HS-27A (cell line): ENCODE data around the gene SEMA4C.
A peak's percentile ranks its signal among the peaks of the same experiment; 100 is the strongest.

Source experiments
- DNase-seq: peaks from one replicate; pipeline ENCODE4 v3.0.0-alpha.2; 2012; ENCODE audit warnings: low read depth, missing footprints

SEMA4C gene

GRCh38 chr2:96881349-96882195 is 11.7 kb upstream of the SEMA4C start:
- no peak for DNase-seq

- no peak for DNase-seq
Observed at GRCh38 chr2:96880891-96881273, 11.0 kb upstream of the SEMA4C start.

- DNase-seq = no peak
Observed at GRCh38 chr2:96879545-96880040, 9.7 kb upstream of the SEMA4C start.

GRCh38 chr2:96878796-96879544 is 9.1 kb upstream of the SEMA4C start:
- no peak for DNase-seq

GRCh38 chr2:96878171-96878570 is 8.3 kb upstream of the SEMA4C start:
- no peak for DNase-seq

- DNase-seq = no peak
Observed at GRCh38 chr2:96877631-96878092, 7.8 kb upstream of the SEMA4C start.

GRCh38 chr2:96877042-96877451 is 7.2 kb upstream of the SEMA4C start:
- no peak for DNase-seq

- no peak for DNase-seq
Observed at GRCh38 chr2:96876269-96877041, 6.6 kb upstream of the SEMA4C start.

GRCh38 chr2:96875498-96876268 is 5.8 kb upstream of the SEMA4C start:
- no peak for DNase-seq

- no peak for DNase-seq
Observed at GRCh38 chr2:96874198-96874831, 4.4 kb upstream of the SEMA4C start.

- DNase-seq = no peak
Observed at GRCh38 chr2:96873651-96874096, 3.8 kb upstream of the SEMA4C start.

- DNase-seq = no peak
Observed at GRCh38 chr2:96872591-96873349, 2.9 kb upstream of the SEMA4C start.

- DNase-seq = no peak
Observed at GRCh38 chr2:96870626-96871255, 861 bp upstream of the SEMA4C start.

- DNase-seq = no peak
Observed at GRCh38 chr2:96869281-96869821, 529 bp downstream of the SEMA4C start.

GRCh38 chr2:96868555-96869280 is 1.2 kb downstream of the SEMA4C start:
- peak; percentile 74 for DNase-seq

GRCh38 chr2:96867756-96868554 is 1.9 kb downstream of the SEMA4C start:
- no peak for DNase-seq

GRCh38 chr2:96866986-96867755 is 2.7 kb downstream of the SEMA4C start:
- DNase-seq = no peak
